HFFc6 (cell line): ENCODE measurements around the gene AUTS2. TPM values are rescaled to one million over a fixed set of nuclear protein-coding genes. Genes with fewer than 3 reads are reported as not detected.

Experiments used
- DNase-seq: peaks from one replicate; pipeline ENCODE4 v3.0.0-alpha.2; 2018
- H3K27ac Mint-ChIP-seq: 2 replicates; pipeline ENCODE4 v1.8.0; 2020; ENCODE audit warnings: mild to moderate bottlenecking, mixed read lengths
- H3K27me3 Mint-ChIP-seq: 2 replicates; pipeline ENCODE4 v1.8.0; 2021; ENCODE audit warnings: mild to moderate bottlenecking, moderate library complexity, mixed read lengths; ENCODE audit not compliant: insufficient read depth
- H3K36me3 Mint-ChIP-seq: 2 replicates; pipeline ENCODE4 v1.8.0; 2021; ENCODE audit warnings: low read depth, mixed read lengths
- H3K4me1 Mint-ChIP-seq: 2 replicates; pipeline ENCODE4 v1.8.0; 2020; ENCODE audit warnings: low read depth, mixed read lengths
- H3K4me3 Mint-ChIP-seq: 2 replicates; pipeline ENCODE4 v1.8.0; 2020; ENCODE audit warnings: mild to moderate bottlenecking, moderate library complexity, mixed read lengths
- H3K9me3 Mint-ChIP-seq: 2 replicates; pipeline ENCODE4 v1.8.0; 2020; ENCODE audit warnings: mild to moderate bottlenecking, mixed read lengths
- CTCF ChIP-seq: fragments of 200-600 bp; sonication (generic); IDR thresholded peaks from 2 replicates; pipeline ENCODE4 v1.5.0; 2021; ENCODE audit warnings: antibody characterized with exemption, mild to moderate bottlenecking
- total RNA-seq, 6 experiments: library from RNA; stranded (reverse); fragmentation: NEBNext Ultra II Directional; extraction: Animal tissue kit (Norgen Biotek cat#: 25700); gene quantifications; 2 replicates in 1 of 6; 3 replicates in 5 of 6; pipeline ENCODE4 v1.2.3, GENCODE V29; 2021

The AUTS2 gene
- total RNA-seq, 6 experiments from 2014 or later, result 0.02 to 0.19 (median 0.16) TPM; not detected in 2

DNA sequence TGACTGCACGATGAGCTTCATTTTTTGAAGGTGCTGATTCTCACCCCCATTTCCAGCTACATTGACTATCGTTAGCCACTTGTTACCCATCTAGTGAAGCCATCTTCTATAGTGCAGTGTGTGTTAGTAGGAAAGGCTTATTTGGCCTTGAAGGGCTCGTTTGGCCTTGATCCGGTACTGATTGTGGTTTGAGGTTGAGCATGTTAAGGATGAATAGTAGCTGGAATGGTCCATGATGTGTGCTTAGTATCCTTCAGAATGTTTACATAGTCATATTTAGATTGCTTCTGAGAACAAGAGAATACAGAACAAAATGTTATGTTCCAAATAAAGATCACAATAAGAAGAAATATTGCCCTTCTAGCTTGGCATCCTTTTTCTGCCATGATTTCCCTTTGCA lies 591.5 kb downstream of the AUTS2 start:
- Mint-ChIP-seq H3K36me3 (no peaks in the 10 kb centered on the region; the same call in 1 of the 2 replicates), H3K27ac (no peak overlapping the region), H3K4me3 (no peak overlapping the region), H3K9me3 (peaks cover 39% of the 10 kb centered on the region), H3K4me1 (no peaks in the 10 kb centered on the region), H3K27me3 (no peaks in the 10 kb centered on the region)
- no peak for TF ChIP-seq CTCF
- DNase-seq, result no peak

DNA sequence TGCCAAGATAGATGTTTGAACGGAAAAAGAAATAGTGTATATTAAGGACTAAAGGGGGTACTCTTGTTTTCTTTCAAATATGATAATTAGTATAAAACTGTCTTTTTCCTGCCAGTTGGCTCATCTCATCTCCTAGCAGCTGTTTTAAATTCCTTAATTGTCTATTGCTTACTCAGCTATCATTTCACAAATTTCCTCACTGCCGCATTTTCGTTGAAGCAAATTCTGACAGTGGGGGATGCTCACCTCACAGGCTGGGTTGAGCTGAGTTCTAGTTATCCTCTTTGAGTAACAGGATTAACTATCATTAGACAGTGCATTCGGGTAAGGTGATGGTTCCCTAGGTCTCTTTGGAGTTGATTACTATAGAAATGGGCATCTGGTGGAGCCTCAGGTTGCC lies 592.0 kb downstream of the AUTS2 start:
- no peak overlapping the region for H3K27ac Mint-ChIP-seq
- DNase-seq, result no peak
- H3K4me1 Mint-ChIP-seq, result no peaks in the 10 kb centered on the region
- TF ChIP-seq CTCF, result no peak
- H3K9me3 Mint-ChIP-seq, result peaks cover 37% of the 10 kb centered on the region
- no peaks in the 10 kb centered on the region; the same call in 1 of the 2 replicates for H3K36me3 Mint-ChIP-seq
- H3K27me3 Mint-ChIP-seq, result no peaks in the 10 kb centered on the region
- no peak overlapping the region for H3K4me3 Mint-ChIP-seq

- Mint-ChIP-seq H3K4me1 (no peaks in the 10 kb centered on the region), H3K27ac (no peak overlapping the region), H3K27me3 (no peaks in the 10 kb centered on the region), H3K36me3 (no peaks in the 10 kb centered on the region), H3K4me3 (no peak overlapping the region), H3K9me3 (peaks cover 30% of the 10 kb centered on the region)
- no peak for DNase-seq
- peak; percentile 20; the same call in 1 of the 2 replicates for TF ChIP-seq CTCF
These were observed 595.2 kb downstream of the AUTS2 start for GRCh38 chr7:70193514-70193913.

- Mint-ChIP-seq H3K4me1 (no peaks in the 10 kb centered on the region), H3K27ac (no peak overlapping the region)
- no peak for DNase-seq
These were observed 610.2 kb downstream of the AUTS2 start for GRCh38 chr7:70208236-70209063.

DNA sequence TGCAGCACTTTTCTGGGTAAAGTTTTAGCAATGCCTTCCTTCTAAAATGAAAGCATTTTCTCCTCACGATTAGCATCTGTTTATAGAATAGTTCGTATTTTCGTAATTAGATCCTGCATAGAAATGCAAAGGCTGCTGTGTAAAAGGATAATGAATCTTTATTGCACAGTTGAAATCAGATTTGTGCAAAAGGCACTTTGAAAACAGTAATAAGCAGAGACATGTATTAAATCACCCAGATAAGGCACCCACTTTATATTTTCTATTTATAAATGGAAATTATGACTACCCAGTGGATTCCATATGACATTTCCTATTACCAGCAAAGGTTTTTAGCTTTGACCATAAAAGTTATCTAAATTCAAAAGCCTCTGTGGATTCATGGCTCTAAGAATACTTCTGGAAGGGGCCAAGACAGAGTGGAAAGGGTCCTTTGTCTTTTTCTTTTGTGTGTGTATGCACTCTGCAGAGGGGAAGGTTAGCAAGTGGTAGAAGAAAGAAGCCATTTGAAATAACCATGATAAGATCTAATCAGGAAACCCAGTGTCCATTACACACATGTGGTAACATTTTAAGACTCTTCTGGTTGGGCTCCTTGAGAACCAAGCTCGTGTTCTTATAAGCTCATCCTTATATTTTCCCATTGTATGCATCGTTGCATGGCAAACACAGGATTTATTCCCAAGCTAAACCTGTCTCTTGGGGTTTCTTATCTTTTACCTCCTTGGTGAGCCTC lies 612.1 kb downstream of the AUTS2 start:
- H3K27ac Mint-ChIP-seq, result no peak overlapping the region
- no peaks in the 10 kb centered on the region; the same call in 1 of the 2 replicates for H3K27me3 Mint-ChIP-seq
- H3K36me3 Mint-ChIP-seq, result no peaks in the 10 kb centered on the region

More at GRCh38 chr7:70208236-70209063, 610.2 kb downstream of the AUTS2 start:
- Mint-ChIP-seq H3K27me3 (no peaks in the 10 kb centered on the region; the same call in 1 of the 2 replicates), H3K36me3 (no peaks in the 10 kb centered on the region), H3K9me3 (peaks cover 34% of the 10 kb centered on the region), H3K4me3 (no peak overlapping the region)
- no peak for TF ChIP-seq CTCF

More for the DNA sequence above, 612.1 kb downstream of the AUTS2 start:
- Mint-ChIP-seq H3K9me3 (peaks cover 30% of the 10 kb centered on the region), H3K4me1 (no peaks in the 10 kb centered on the region), H3K4me3 (no peak overlapping the region)
- DNase-seq, result no peak
- no peak for TF ChIP-seq CTCF
